GM12873 (cell line): Measurements from ENCODE around the gene PTRH1.

Experiments
- TF ChIP-seq, protein P1 (sequence below): IDR thresholded peaks from 2 replicates; pipeline ENCODE4 v1.5.1; 2012; ENCODE audit warnings: low read depth, mild to moderate bottlenecking, moderate library complexity, low read length, control low read depth; ENCODE audit not compliant: insufficient read depth; ENCODE audit errors: missing control alignments

PTRH1 gene

GRCh38 chr9:127680226-127680625 lies 35.2 kb downstream of the PTRH1 start:
- TF ChIP-seq, protein P1, sequence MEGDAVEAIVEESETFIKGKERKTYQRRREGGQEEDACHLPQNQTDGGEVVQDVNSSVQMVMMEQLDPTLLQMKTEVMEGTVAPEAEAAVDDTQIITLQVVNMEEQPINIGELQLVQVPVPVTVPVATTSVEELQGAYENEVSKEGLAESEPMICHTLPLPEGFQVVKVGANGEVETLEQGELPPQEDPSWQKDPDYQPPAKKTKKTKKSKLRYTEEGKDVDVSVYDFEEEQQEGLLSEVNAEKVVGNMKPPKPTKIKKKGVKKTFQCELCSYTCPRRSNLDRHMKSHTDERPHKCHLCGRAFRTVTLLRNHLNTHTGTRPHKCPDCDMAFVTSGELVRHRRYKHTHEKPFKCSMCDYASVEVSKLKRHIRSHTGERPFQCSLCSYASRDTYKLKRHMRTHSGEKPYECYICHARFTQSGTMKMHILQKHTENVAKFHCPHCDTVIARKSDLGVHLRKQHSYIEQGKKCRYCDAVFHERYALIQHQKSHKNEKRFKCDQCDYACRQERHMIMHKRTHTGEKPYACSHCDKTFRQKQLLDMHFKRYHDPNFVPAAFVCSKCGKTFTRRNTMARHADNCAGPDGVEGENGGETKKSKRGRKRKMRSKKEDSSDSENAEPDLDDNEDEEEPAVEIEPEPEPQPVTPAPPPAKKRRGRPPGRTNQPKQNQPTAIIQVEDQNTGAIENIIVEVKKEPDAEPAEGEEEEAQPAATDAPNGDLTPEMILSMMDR = no peak

- TF ChIP-seq, protein P1 = no peak
These were observed 36.0 kb downstream of the PTRH1 start for GRCh38 chr9:127679506-127679905.

DNA sequence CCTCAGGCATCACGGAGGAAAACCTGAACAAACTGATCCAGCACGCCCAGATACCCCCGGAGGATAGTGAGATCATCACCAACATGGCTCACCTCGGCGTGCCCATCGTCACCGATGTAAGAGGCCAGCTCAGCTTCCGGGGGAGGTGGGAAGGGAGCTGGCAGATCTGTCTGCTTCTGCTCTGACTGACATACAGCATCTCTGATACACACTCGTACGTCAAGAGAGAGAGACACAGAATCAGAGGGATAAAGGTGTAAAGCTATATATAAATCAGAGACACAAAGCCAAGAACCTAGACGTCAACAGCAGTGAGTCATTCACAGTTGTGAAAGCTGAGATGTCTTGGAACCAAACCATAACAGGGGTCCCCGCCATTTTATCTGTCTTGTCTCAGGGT lies 38.8 kb downstream of the PTRH1 start:
- TF ChIP-seq, protein P1 = no peak

DNA sequence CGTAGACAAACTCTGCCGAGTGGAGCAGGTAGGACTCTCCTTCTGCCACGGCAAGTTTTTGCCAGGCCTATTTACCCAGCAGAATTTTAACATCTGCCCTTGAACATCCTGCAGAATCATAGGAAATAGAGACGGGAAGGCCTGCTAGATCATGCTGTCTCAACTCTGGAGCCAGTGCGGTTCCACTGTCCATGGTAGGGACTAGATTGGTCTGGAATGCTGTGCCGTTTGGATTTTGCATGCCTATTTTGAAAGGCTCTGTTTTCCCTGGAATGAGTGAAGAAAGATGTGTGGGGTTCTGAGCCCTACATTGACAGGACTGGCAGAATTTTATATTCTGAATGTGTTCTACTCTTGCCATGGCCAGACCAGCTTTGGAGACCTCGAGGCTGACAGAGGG lies 42.2 kb downstream of the PTRH1 start:
- TF ChIP-seq, protein P1 = no peak

GRCh38 chr9:127667906-127668305 lies 47.6 kb downstream of the PTRH1 start:
- TF ChIP-seq, protein P1 = no peak

DNA sequence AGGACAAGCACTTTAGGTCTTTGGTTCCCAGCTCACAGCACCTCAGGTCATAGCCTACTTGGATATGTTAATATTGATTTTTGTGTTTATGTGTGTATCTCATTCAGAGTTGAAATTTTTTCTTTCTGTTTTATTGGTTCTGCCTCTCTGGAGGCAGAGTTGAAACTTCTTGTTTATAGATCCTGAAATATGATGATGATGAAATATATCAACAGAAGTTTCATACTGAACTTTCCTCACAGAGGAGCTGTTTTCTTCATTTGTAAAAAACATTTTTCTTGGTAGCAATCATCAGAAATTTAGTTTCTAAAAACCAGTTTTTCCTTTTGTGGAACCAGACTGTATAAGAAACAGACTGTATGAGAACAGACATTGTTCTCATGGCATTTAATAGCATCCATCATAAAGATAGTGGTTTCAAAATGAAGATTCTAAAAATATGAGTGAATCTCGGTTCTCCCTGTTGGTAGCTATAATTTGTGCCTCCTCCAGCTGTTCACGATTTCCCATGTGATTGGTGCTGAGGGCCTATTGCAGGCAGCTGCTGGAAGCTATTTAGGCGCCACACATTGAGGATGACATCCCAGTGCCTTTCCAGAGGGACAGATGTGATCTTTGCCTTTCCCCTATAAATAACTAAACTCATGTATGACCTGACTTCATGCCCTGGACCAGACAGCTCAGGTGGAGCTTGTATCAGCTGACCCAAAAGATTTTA lies 48.2 kb downstream of the PTRH1 start:
- TF ChIP-seq, protein P1 = no peak

GRCh38 chr9:127664678-127665507 lies 50.6 kb downstream of the PTRH1 start:
- TF ChIP-seq, protein P1 = no peak
